GM19099 (cell line): ENCODE results near the gene HSF2BP.

Source experiments
- POLR2A ChIP-seq: IDR thresholded peaks from 3 replicates; pipeline ENCODE4 v1.6.1; 2011; ENCODE audit warnings: low read depth; ENCODE audit not compliant: insufficient read length; ENCODE audit errors: extremely low read depth

Gene HSF2BP

GRCh38 chr21:43619344-43619743 is 39.9 kb downstream of the HSF2BP start:
- TF ChIP-seq POLR2A: no peak

GRCh38 chr21:43618940-43619339 is 40.3 kb downstream of the HSF2BP start:
- TF ChIP-seq POLR2A: no peak

- no peak for TF ChIP-seq POLR2A
Observed at GRCh38 chr21:43614839-43615238, 44.4 kb downstream of the HSF2BP start.

GRCh38 chr21:43613755-43614638 is 45.3 kb downstream of the HSF2BP start:
- TF ChIP-seq POLR2A: no peak

GRCh38 chr21:43611598-43612369 is 47.5 kb downstream of the HSF2BP start:
- no peak for TF ChIP-seq POLR2A

GRCh38 chr21:43609501-43610340 is 49.6 kb downstream of the HSF2BP start:
- no peak for TF ChIP-seq POLR2A

- no peak for TF ChIP-seq POLR2A
Observed at GRCh38 chr21:43608664-43609063, 50.6 kb downstream of the HSF2BP start.

- no peak for TF ChIP-seq POLR2A
Observed at GRCh38 chr21:43608225-43608624, 51.1 kb downstream of the HSF2BP start.

GRCh38 chr21:43605320-43606215 is 53.7 kb downstream of the HSF2BP start:
- no peak for TF ChIP-seq POLR2A

GRCh38 chr21:43604505-43605204 is 54.6 kb downstream of the HSF2BP start:
- TF ChIP-seq POLR2A: no peak

GRCh38 chr21:43603641-43604504 is 55.4 kb downstream of the HSF2BP start:
- no peak for TF ChIP-seq POLR2A

GRCh38 chr21:43603233-43603626 is 56.1 kb downstream of the HSF2BP start:
- no peak for TF ChIP-seq POLR2A
